NOMO-1 treated with dmso at 0.1 percent for 144 hours (cell line): ENCODE measurements around the gene GYPC.
"Not testable (repeated sequence)": the region's sequence is repeated elsewhere in the genome, so short reads cannot be mapped to it uniquely, and the experiment has no call there.

Source experiments
- DNase-seq: peaks from one replicate; lab custom pipeline; 2025; ENCODE audit not compliant: unreplicated experiment; lab: John Stamatoyannopoulos, UW

The GYPC gene

GRCh38 chr2:126655500-126656430 is at the start of gene GYPC:
GYPC (plus strand) TSS chr2:126656158; CDS start chr2:126656264, 106 bp downstream.
- no peak for DNase-seq

- DNase-seq, result no peak
Measured at GRCh38 chr2:126614524-126615227, 41.3 kb upstream of the GYPC start.

- DNase-seq, result no peak
Measured at GRCh38 chr2:126616606-126617069, 39.3 kb upstream of the GYPC start.

GRCh38 chr2:126620302-126620701 is 35.7 kb upstream of the GYPC start:
- DNase-seq, result no peak

GRCh38 chr2:126623000-126623399 is 33.0 kb upstream of the GYPC start:
- no peak for DNase-seq

GRCh38 chr2:126627643-126628042 is 28.3 kb upstream of the GYPC start:
- DNase-seq, result no peak

- DNase-seq, result no peak
Measured at GRCh38 chr2:126634273-126634861, 21.6 kb upstream of the GYPC start.

- no peak for DNase-seq
Measured at GRCh38 chr2:126635281-126635680, 20.7 kb upstream of the GYPC start.

GRCh38 chr2:126635736-126636135 is 20.2 kb upstream of the GYPC start:
- DNase-seq, result no peak

- no peak for DNase-seq
Measured at GRCh38 chr2:126637386-126637785, 18.6 kb upstream of the GYPC start.

GRCh38 chr2:126638746-126639145 is 17.2 kb upstream of the GYPC start:
- DNase-seq, result no peak

GRCh38 chr2:126639276-126639675 is 16.7 kb upstream of the GYPC start:
- no peak for DNase-seq

- not testable (repeated sequence) for DNase-seq
Measured at GRCh38 chr2:126641294-126641693, 14.7 kb upstream of the GYPC start.

GRCh38 chr2:126642031-126642430 is 13.9 kb upstream of the GYPC start:
- DNase-seq, result no peak

- DNase-seq, result no peak
Measured at GRCh38 chr2:126643431-126643830, 12.5 kb upstream of the GYPC start.

GRCh38 chr2:126643972-126644371 is 12.0 kb upstream of the GYPC start:
- no peak for DNase-seq

GRCh38 chr2:126644630-126645191 is 11.2 kb upstream of the GYPC start:
- DNase-seq, result no peak

- DNase-seq, result no peak
Measured at GRCh38 chr2:126645211-126645618, 10.7 kb upstream of the GYPC start.

- no peak for DNase-seq
Measured at GRCh38 chr2:126646026-126646425, 9.9 kb upstream of the GYPC start.

GRCh38 chr2:126647714-126648344 is 8.1 kb upstream of the GYPC start:
- not testable (repeated sequence) for DNase-seq

- DNase-seq, result not testable (repeated sequence)
Measured at GRCh38 chr2:126648345-126648786, 7.6 kb upstream of the GYPC start.
